ENCODE results near the gene RXFP4. TPM values are rescaled to one million over a fixed set of nuclear protein-coding genes. Genes with fewer than 3 reads are reported as not detected.

The RXFP4 gene
- total and polyA plus RNA-seq, 7 experiments from 2014 or later, result 0.60 to 1.3 TPM; not detected in 5

DNA sequence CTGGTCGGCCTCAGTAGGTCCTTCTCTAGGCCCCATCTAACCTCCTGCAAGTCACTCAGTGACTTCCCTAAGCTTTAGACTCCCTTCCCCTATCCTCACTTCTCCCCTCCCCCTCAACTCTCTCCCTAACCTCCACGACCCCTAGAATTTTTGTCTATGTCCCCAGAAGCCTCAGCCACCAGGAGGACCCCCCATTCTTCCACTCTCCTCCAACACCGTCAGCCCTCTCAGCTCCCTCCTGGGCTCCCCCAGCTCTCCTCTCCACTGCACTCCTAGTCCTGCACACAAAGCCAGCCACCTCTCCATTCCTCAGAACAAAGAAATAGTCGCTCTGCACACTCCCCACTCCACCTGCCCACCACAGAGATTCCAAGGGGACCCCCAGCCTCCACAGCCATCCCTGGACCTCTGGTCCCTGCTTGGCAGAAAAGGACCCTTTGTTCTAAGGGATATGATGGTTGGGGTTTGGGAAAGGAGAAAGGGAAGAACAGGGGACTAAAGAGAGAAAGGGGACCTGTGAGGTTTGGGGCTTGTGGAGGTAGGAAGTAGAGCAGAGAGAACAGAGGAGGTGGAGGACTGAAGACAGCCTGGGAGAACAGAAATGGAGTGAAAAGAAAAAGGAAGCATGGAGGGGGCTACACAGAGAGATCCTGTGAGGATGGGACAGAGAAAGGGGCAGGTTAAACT is 34.1 kb downstream of the RXFP4 start:
- peaks cover 0 to 4% (median 0%) of the 10 kb centered on the region in 11 donors for H3K9me3 Mint-ChIP-seq
- DNase-seq, result peak in 1 of 9 donors; percentile 13
- no peaks in the 10 kb centered on the region for H3K9me3 ChIP-seq (ENCODE audit: control insufficient read depth in 2 of 3, low read length in 3 of 3)
- intact Hi-C loops (cut with micrococcal nuclease), result loop anchor here (1.0 to 5.0 kb wide), 7 partner anchors 8 to 288 kb away; partner anchors contain the start of genes DAP3 (in 1 of the 2), KHDC4 (in 1 of the 2), SSR2 (in 1 of the 2) and SYT11 (in 1 of the 2)
- peak overlapping the region; percentile 89 to 98 (median 94) for H3K4me3 Mint-ChIP-seq
- H3K36me3 Mint-ChIP-seq, result peaks cover 0 to 34% (median 17%) of the 10 kb centered on the region in 5 donors
- peak overlapping the region; percentile 77 to 98 (median 95) for H3K27ac Mint-ChIP-seq
- H3K36me3 ChIP-seq (ENCODE audit: control insufficient read depth in 2 of 3, insufficient read depth in 3 of 3, low read length in 3 of 3), result peaks cover 0 to 28% (median 0%) of the 10 kb centered on the region in 3 experiments
- peak overlapping the region; percentile 90 for H3K27ac ChIP-seq (ENCODE audit: low read depth, low read length)
- H3K27me3 ChIP-seq (ENCODE audit: control insufficient read depth in 2 of 2, insufficient read depth in 2 of 2, low read length in 2 of 2), result no peaks in the 10 kb centered on the region
- CTCF ChIA-PET, result interaction anchor here (0.7 to 3.0 kb wide), 3 partner anchors 13 to 923 kb away, joined by 3 to 21 read pairs (median 11); no protein-coding TSS in a partner anchor
- POLR2A ChIA-PET, result interaction anchor here (0.6 to 10.1 kb wide), 12 partner anchors 4 to 65 kb away, joined by 3 to 144 read pairs (median 12); partner anchors contain the start of genes ARHGEF2, KHDC4 and RXFP4
- peak overlapping the region; percentile 74 for H3K4me3 ChIP-seq (ENCODE audit: low read length)
- H3K27me3 Mint-ChIP-seq, result no peaks in the 10 kb centered on the region
- ATAC-seq, result no peak
- peaks cover 61 to 79% (median 69%) of the 10 kb centered on the region in 7 donors for H3K4me1 Mint-ChIP-seq
- H3K4me1 ChIP-seq (ENCODE audit: control insufficient read depth in 2 of 2, insufficient read depth in 2 of 2, low read length in 2 of 2), result peaks cover 57 to 64% of the 10 kb centered on the region in 2 donors

DNA sequence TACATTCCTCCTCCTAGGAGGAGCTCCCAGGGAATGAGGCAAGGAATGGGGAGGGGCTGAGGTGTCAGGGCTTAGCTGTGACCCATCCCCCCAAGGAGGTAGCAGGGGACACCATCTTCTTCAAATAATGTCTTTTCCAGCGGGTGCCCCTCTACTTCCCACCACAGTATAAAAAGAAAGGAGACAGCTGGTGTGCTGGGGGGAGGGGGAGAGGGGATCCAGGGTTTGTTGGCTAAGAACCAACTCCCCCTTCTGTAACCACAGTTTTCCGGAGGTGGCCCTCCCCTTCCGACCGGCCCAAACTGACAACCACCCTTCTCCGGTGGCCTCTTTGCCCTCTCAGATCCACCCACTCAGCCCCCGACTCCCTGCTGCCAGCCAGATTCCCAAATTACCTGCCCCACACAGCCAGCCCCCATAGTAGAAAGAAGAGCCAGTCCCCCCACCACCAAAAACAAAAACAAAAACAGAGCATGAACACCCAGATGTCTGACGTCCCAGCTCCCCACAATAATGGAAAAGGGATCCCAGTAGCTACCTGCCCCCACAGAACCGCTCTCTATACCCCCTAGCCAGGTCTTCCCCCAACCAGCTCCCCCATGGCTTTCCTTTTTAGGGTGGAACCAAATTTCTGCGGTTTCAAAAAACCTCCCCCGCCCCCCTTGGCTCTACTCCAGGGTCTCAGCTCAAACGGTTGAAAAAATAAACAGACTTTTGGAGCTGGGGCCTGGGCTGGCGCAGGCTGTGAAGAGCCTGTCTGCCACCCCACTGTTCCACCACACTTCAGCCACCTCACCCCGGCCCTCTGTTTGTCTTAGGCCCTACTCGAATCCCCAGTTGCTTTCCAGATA is 34.8 kb downstream of the RXFP4 start:
- Histone ChIP-seq H3K9me3 (ENCODE audit: control insufficient read depth in 2 of 3, low read length in 3 of 3) (no peaks in the 10 kb centered on the region), H3K27ac (ENCODE audit: low read depth, low read length) (peak overlapping the region; percentile 90), H3K4me3 (ENCODE audit: low read length) (peak overlapping the region; percentile 74), H3K27me3 (ENCODE audit: control insufficient read depth in 2 of 2, insufficient read depth in 2 of 2, low read length in 2 of 2) (no peaks in the 10 kb centered on the region), H3K36me3 (ENCODE audit: control insufficient read depth in 2 of 3, insufficient read depth in 3 of 3, low read length in 3 of 3) (peaks cover 0 to 28% (median 0%) of the 10 kb centered on the region in 3 experiments), H3K4me1 (ENCODE audit: control insufficient read depth in 2 of 2, insufficient read depth in 2 of 2, low read length in 2 of 2) (peaks cover 57 to 65% of the 10 kb centered on the region in 2 donors)
- POLR2A ChIA-PET, result interaction anchor here (0.7 to 10.1 kb wide), 18 partner anchors 4 to 1817 kb away, joined by 3 to 144 read pairs (median 6); partner anchors contain the start of genes ARHGEF2, KHDC4, RXFP4 and SSR2
- ATAC-seq (peak; percentile 29), DNase-seq (peak in 8 of 9 donors; percentile 61 to 79 (median 72))
- Mint-ChIP-seq H3K27me3 (no peaks in the 10 kb centered on the region), H3K27ac (peak overlapping the region; percentile 77 to 98 (median 95)), H3K4me1 (peaks cover 61 to 79% (median 69%) of the 10 kb centered on the region in 7 donors), H3K36me3 (peaks cover 0 to 34% (median 14%) of the 10 kb centered on the region in 5 donors), H3K9me3 (peaks cover 0 to 4% (median 0%) of the 10 kb centered on the region in 11 donors), H3K4me3 (peak overlapping the region; percentile 89 to 98 (median 94))
- intact Hi-C loops (cut with micrococcal nuclease), result loop anchor here (1.0 to 5.0 kb wide), 6 partner anchors 9 to 289 kb away; partner anchors contain the start of genes DAP3 (in 1 of the 2), KHDC4 (in 1 of the 2), SSR2 (in 1 of the 2) and SYT11 (in 1 of the 2)
- CTCF ChIA-PET, result interaction anchor here (0.5 to 5.4 kb wide), 8 partner anchors 8 to 924 kb away, joined by 3 to 39 read pairs (median 6); partner anchors contain the start of gene KHDC4

DNA sequence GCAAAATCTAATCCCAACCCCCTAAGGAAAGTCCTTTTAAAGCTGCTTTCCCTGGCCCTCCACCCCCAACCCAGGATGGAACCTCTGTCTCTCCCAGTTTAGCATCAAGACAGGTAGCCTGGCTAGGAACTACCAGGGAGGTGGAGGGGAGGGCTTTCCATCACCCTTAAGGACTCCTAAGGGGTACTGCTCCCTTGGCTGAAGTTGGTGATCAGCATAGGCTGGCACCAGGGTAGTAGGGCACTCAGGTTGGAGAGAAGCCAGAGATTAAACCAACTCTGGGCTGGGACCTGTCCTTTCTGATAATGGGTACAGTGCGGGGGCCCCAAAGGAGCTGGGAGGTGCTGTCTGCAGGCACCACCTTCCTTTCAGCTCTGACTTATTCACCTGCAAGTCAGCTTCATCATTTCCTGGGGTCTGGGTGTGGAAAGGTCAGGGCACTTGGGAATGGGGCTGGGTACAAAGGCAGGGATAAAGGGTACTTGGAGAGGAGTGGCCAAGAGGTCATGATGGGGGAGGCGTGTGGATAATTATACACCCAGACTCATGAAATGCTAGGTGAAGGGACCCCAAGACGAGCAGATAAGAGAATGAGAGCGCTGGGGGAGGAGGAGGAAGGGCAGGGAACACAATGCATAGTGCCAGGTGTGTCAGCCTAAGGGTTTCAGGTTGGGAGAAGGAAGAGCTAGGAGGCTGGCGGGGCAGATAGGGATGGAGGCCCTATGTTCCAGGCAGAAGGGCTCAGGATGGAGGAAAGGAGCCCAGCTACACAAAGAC is 35.7 kb downstream of the RXFP4 start:
- intact Hi-C loops (cut with micrococcal nuclease), result loop anchor here (1.0 to 5.0 kb wide), 6 partner anchors 10 to 290 kb away; partner anchors contain the start of genes DAP3 (in 1 of the 2), KHDC4 (in 1 of the 2), SSR2 (in 1 of the 2) and SYT11 (in 1 of the 2)
- ChIA-PET CTCF (interaction anchor here (0.6 to 5.4 kb wide), 9 partner anchors 9 to 76 kb away, joined by 3 to 39 read pairs (median 5); partner anchors contain the start of genes KHDC4 and UBQLN4), POLR2A (interaction anchor here (0.6 to 10.1 kb wide), 21 partner anchors 6 to 1818 kb away, joined by 3 to 144 read pairs (median 5); partner anchors contain the start of genes KHDC4, RXFP4 and SSR2)
- no peak for DNase-seq
- peaks cover 0 to 4% (median 0%) of the 10 kb centered on the region in 11 donors for H3K9me3 Mint-ChIP-seq
- Histone ChIP-seq H3K4me3 (ENCODE audit: low read length) (peak overlapping the region; percentile 74), H3K36me3 (ENCODE audit: control insufficient read depth in 2 of 3, insufficient read depth in 3 of 3, low read length in 3 of 3) (peaks cover 0 to 28% (median 0%) of the 10 kb centered on the region in 3 experiments), H3K27me3 (ENCODE audit: control insufficient read depth in 2 of 2, insufficient read depth in 2 of 2, low read length in 2 of 2) (no peaks in the 10 kb centered on the region), H3K4me1 (ENCODE audit: control insufficient read depth in 2 of 2, insufficient read depth in 2 of 2, low read length in 2 of 2) (peaks cover 58 to 68% of the 10 kb centered on the region in 2 donors), H3K27ac (ENCODE audit: low read depth, low read length) (peak overlapping the region; percentile 90), H3K9me3 (ENCODE audit: control insufficient read depth in 2 of 3, low read length in 3 of 3) (no peaks in the 10 kb centered on the region)
- H3K4me1 Mint-ChIP-seq, result peaks cover 60 to 80% (median 69%) of the 10 kb centered on the region in 7 donors
- no peaks in the 10 kb centered on the region for H3K27me3 Mint-ChIP-seq
- H3K27ac Mint-ChIP-seq, result peak overlapping the region; percentile 77 to 98 (median 95)
- ATAC-seq, result no peak
- H3K36me3 Mint-ChIP-seq, result peaks cover 0 to 34% (median 14%) of the 10 kb centered on the region in 5 donors
- peak overlapping the region; percentile 89 to 98 (median 94) for H3K4me3 Mint-ChIP-seq

DNA sequence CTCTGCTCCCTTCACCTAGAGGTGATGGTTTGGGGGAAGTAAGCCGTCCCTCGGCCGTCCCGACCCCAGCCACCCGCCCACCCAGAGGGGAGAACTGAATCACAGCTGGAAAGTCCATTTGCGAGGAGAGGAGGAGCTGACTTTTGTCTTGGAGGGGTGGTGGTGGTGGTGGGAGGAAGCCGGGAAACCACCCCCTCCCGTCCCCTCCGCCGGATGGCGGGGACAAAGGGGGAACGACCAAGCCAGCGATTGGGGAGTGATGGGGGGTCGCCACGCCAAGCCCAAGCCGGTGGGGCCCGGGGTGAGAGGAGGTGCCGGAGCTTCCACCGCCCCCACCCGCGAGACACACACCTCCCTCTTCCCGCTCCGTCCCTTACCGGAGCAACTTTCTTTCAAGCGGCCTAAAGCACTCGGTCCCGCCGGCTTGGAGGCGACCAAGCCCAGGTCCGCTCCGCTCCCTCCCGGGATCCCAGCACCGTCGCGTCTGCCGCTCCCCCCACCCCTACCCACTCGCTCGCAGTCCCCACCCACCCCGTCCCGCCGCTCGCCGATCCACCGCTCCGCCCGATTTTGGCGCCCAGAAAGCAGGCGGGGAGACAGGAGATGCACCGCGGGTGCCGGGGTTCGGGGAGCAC is 36.4 kb downstream of the RXFP4 start:
- peak overlapping the region; percentile 90 for H3K27ac ChIP-seq (ENCODE audit: low read depth, low read length)
- no peaks in the 10 kb centered on the region for H3K27me3 Mint-ChIP-seq
- intact Hi-C loops (cut with micrococcal nuclease), result loop anchor here (1.0 to 5.0 kb wide), 8 partner anchors 31 to 291 kb away; partner anchors contain the start of genes RIT1 (in 2 of the 2), SSR2 (in 2 of the 2), SYT11 (in 2 of the 2) and DAP3 (in 1 of the 2)
- H3K36me3 Mint-ChIP-seq, result peaks cover 0 to 32% (median 13%) of the 10 kb centered on the region in 5 donors
- no peaks in the 10 kb centered on the region for H3K9me3 ChIP-seq (ENCODE audit: control insufficient read depth in 2 of 3, low read length in 3 of 3)
- H3K4me1 ChIP-seq (ENCODE audit: control insufficient read depth in 2 of 2, insufficient read depth in 2 of 2, low read length in 2 of 2), result peaks cover 57 to 61% of the 10 kb centered on the region in 2 donors
- peaks cover 60 to 79% (median 69%) of the 10 kb centered on the region in 7 donors for H3K4me1 Mint-ChIP-seq
- peaks cover 0 to 4% (median 0%) of the 10 kb centered on the region in 11 donors for H3K9me3 Mint-ChIP-seq
- CTCF ChIA-PET, result interaction anchor here (0.6 to 5.4 kb wide), 10 partner anchors 10 to 1755 kb away, joined by 3 to 39 read pairs (median 4); partner anchors contain the start of genes KHDC4 and UBQLN4
- no peaks in the 10 kb centered on the region for H3K27me3 ChIP-seq (ENCODE audit: control insufficient read depth in 2 of 2, insufficient read depth in 2 of 2, low read length in 2 of 2)
- H3K36me3 ChIP-seq (ENCODE audit: control insufficient read depth in 2 of 3, insufficient read depth in 3 of 3, low read length in 3 of 3), result peaks cover 0 to 28% (median 0%) of the 10 kb centered on the region in 3 experiments
- peak; percentile 30 for ATAC-seq
- peak in 3 of 9 donors; percentile 27 to 77 (median 27) for DNase-seq
- POLR2A ChIA-PET, result interaction anchor here (0.6 to 10.1 kb wide), 15 partner anchors 7 to 784 kb away, joined by 3 to 144 read pairs (median 10); partner anchors contain the start of genes KHDC4 and RXFP4
- H3K4me3 Mint-ChIP-seq, result peak overlapping the region; percentile 89 to 98 (median 94)
- peak overlapping the region; percentile 77 to 98 (median 95) for H3K27ac Mint-ChIP-seq
- peak overlapping the region; percentile 74 for H3K4me3 ChIP-seq (ENCODE audit: low read length)
